Karpas-422 (cell line): ENCODE data around the gene FYB1. TPM values are rescaled to one million over a fixed set of nuclear protein-coding genes. Genes with fewer than 3 reads are reported as not detected.

ENCODE experiments used
- DNase-seq: peaks from one replicate; pipeline ENCODE4 v3.0.0-alpha.2; 2015
- H2AFZ ChIP-seq: fragments of 200-600 bp; sonication (generic); 2 replicates; pipeline ENCODE4 v1.6.1; 2014; ENCODE audit warnings: antibody characterized with exemption, low read length, mixed read lengths
- H3K27ac ChIP-seq: fragments of 200-600 bp; sonication (generic); 2 replicates; pipeline ENCODE4 v1.5.1; 2014; ENCODE audit warnings: mild to moderate bottlenecking, low read length, moderate library complexity
- H3K27me3 ChIP-seq: fragments of 200-600 bp; sonication (generic); 2 replicates; pipeline ENCODE4 v1.6.1; 2014; ENCODE audit warnings: low read length, mixed read lengths
- H3K36me3 ChIP-seq: fragments of 200-600 bp; sonication (generic); 2 replicates; pipeline ENCODE4 v1.6.1; 2014; ENCODE audit warnings: low read length, mixed read lengths; ENCODE audit not compliant: insufficient read depth
- H3K4me1 ChIP-seq: fragments of 200-600 bp; sonication (generic); 2 replicates; pipeline ENCODE4 v1.6.1; 2014; ENCODE audit warnings: mild to moderate bottlenecking, low read length, mixed read lengths
- H3K4me2 ChIP-seq: fragments of 200-600 bp; sonication (generic); 2 replicates; pipeline ENCODE4 v1.6.1; 2014; ENCODE audit warnings: low read length, low read depth, mild to moderate bottlenecking; ENCODE audit not compliant: poor library complexity, severe bottlenecking
- H3K4me3 ChIP-seq: fragments of 200-600 bp; sonication (generic); 2 replicates; pipeline ENCODE4 v1.5.1; 2014; ENCODE audit warnings: mild to moderate bottlenecking, antibody characterized with exemption, low read length, mixed read lengths
- H3K79me2 ChIP-seq: fragments of 200-600 bp; sonication (generic); 2 replicates; pipeline ENCODE4 v1.6.1; 2014; ENCODE audit warnings: mild to moderate bottlenecking, low read length, mixed read lengths
- H3K9ac ChIP-seq: fragments of 200-600 bp; sonication (generic); 2 replicates; pipeline ENCODE4 v1.6.0; 2014; ENCODE audit warnings: low read length
- H3K9me2 ChIP-seq: fragments of 200-600 bp; sonication (generic), shearing (Covaris generic); replicated peaks from 2 replicates; pipeline ENCODE4 v1.6.0; 2014; ENCODE audit warnings: mild to moderate bottlenecking, low read length, moderate library complexity; ENCODE audit not compliant: insufficient read depth
- H3K9me3 ChIP-seq: fragments of 300-700, 200-600 bp; sonication (generic); 2 replicates; pipeline ENCODE4 v1.6.1; 2014; ENCODE audit warnings: low read length, mixed read lengths
- H4K20me1 ChIP-seq: fragments of 200-600 bp; sonication (generic); 2 replicates; pipeline ENCODE4 v1.6.1; 2014; ENCODE audit warnings: mild to moderate bottlenecking, antibody characterized with exemption, low read length, low read depth; ENCODE audit not compliant: insufficient read depth
- total RNA-seq: library from RNA; depleted of rRNA; stranded (reverse); fragments of >200 nt; shearing (Covaris generic); gene quantifications from 2 replicates; pipeline ENCODE4 v1.2.3, GENCODE V29; 2014; ENCODE audit warnings: low replicate concordance

Gene FYB1
- total RNA-seq, 1 experiment from 2014 or later: 2.8 TPM

GRCh38 chr5:39200081-39200480 lies 19.3 kb downstream of the FYB1 start:
- DNase-seq: no peak
- H3K4me1 ChIP-seq: peaks cover 3% of the 10 kb centered on the region; the same call in 1 of the 2 replicates
- H3K27me3 ChIP-seq: no peaks in the 10 kb centered on the region
- no peaks in the 10 kb centered on the region for H3K9me3 ChIP-seq
- no peak overlapping the region for H3K9ac ChIP-seq
- no peak overlapping the region for H3K4me2 ChIP-seq
- no peak overlapping the region for H2AFZ ChIP-seq
- no peak overlapping the region for H3K4me3 ChIP-seq
- H3K9me2 ChIP-seq: no peaks in the 10 kb centered on the region
- no peaks in the 10 kb centered on the region for H3K36me3 ChIP-seq
- H3K79me2 ChIP-seq: no peaks in the 10 kb centered on the region
- H4K20me1 ChIP-seq: no peaks in the 10 kb centered on the region
- H3K27ac ChIP-seq: no peak overlapping the region

- no peak overlapping the region for H2AFZ ChIP-seq
- no peaks in the 10 kb centered on the region for H3K9me2 ChIP-seq
- no peaks in the 10 kb centered on the region for H3K27me3 ChIP-seq
- H3K36me3 ChIP-seq: no peaks in the 10 kb centered on the region
- no peak overlapping the region for H3K4me3 ChIP-seq
- no peak overlapping the region for H3K9ac ChIP-seq
- H3K4me2 ChIP-seq: no peak overlapping the region
- H3K79me2 ChIP-seq: no peaks in the 10 kb centered on the region
- no peak for DNase-seq
- H3K9me3 ChIP-seq: no peaks in the 10 kb centered on the region
- H3K27ac ChIP-seq: no peak overlapping the region
- H4K20me1 ChIP-seq: no peaks in the 10 kb centered on the region
- peaks cover 3% of the 10 kb centered on the region; the same call in 1 of the 2 replicates for H3K4me1 ChIP-seq
These were observed 20.0 kb downstream of the FYB1 start for GRCh38 chr5:39199335-39199734.

GRCh38 chr5:39198127-39198526 lies 21.2 kb downstream of the FYB1 start:
- Histone ChIP-seq H3K27ac (no peak overlapping the region), H3K9me3 (no peaks in the 10 kb centered on the region), H3K27me3 (no peaks in the 10 kb centered on the region), H3K4me3 (no peak overlapping the region), H3K4me1 (peaks cover 3% of the 10 kb centered on the region; the same call in 1 of the 2 replicates), H3K4me2 (no peak overlapping the region), H4K20me1 (no peaks in the 10 kb centered on the region), H3K9me2 (no peaks in the 10 kb centered on the region), H3K9ac (no peak overlapping the region), H3K79me2 (no peaks in the 10 kb centered on the region), H2AFZ (no peak overlapping the region), H3K36me3 (no peaks in the 10 kb centered on the region)
- no peak for DNase-seq

- H3K9ac ChIP-seq: no peak overlapping the region
- H3K4me3 ChIP-seq: no peak overlapping the region
- H3K27me3 ChIP-seq: no peaks in the 10 kb centered on the region
- no peaks in the 10 kb centered on the region for H3K9me2 ChIP-seq
- no peaks in the 10 kb centered on the region for H3K79me2 ChIP-seq
- H3K36me3 ChIP-seq: no peaks in the 10 kb centered on the region
- no peak overlapping the region for H3K4me2 ChIP-seq
- DNase-seq: no peak
- no peaks in the 10 kb centered on the region for H3K4me1 ChIP-seq
- H2AFZ ChIP-seq: no peak overlapping the region
- H3K27ac ChIP-seq: no peak overlapping the region
- H3K9me3 ChIP-seq: no peaks in the 10 kb centered on the region
- H4K20me1 ChIP-seq: no peaks in the 10 kb centered on the region
These were observed 21.8 kb downstream of the FYB1 start for GRCh38 chr5:39197556-39197955.

- no peaks in the 10 kb centered on the region for H4K20me1 ChIP-seq
- DNase-seq: no peak
- H3K4me2 ChIP-seq: no peak overlapping the region
- no peak overlapping the region for H3K9ac ChIP-seq
- H3K9me3 ChIP-seq: no peaks in the 10 kb centered on the region
- H3K4me1 ChIP-seq: peaks cover 11% of the 10 kb centered on the region
- H3K36me3 ChIP-seq: no peaks in the 10 kb centered on the region
- no peak overlapping the region for H2AFZ ChIP-seq
- no peak overlapping the region for H3K4me3 ChIP-seq
- H3K27me3 ChIP-seq: 0 out of 2 replicates have a peak, but pooled peaks cover 4% of the 10 kb centered on the region
- no peaks in the 10 kb centered on the region for H3K9me2 ChIP-seq
- no peak overlapping the region for H3K27ac ChIP-seq
- no peaks in the 10 kb centered on the region for H3K79me2 ChIP-seq
These were observed 24.1 kb downstream of the FYB1 start for GRCh38 chr5:39195198-39195826.

- Histone ChIP-seq H3K27ac (no peak overlapping the region), H3K4me2 (no peak overlapping the region), H3K79me2 (no peaks in the 10 kb centered on the region), H3K27me3 (0 out of 2 replicates have a peak, but pooled peaks cover 4% of the 10 kb centered on the region), H3K4me1 (peaks cover 11% of the 10 kb centered on the region), H3K4me3 (no peak overlapping the region), H2AFZ (no peak overlapping the region), H4K20me1 (no peaks in the 10 kb centered on the region), H3K9me3 (no peaks in the 10 kb centered on the region), H3K9me2 (no peaks in the 10 kb centered on the region), H3K36me3 (no peaks in the 10 kb centered on the region), H3K9ac (no peak overlapping the region)
- no peak for DNase-seq
These were observed 24.8 kb downstream of the FYB1 start for GRCh38 chr5:39194466-39195136.

- no peak for DNase-seq
- H2AFZ ChIP-seq: no peak overlapping the region
- peaks cover 11% of the 10 kb centered on the region for H3K4me1 ChIP-seq
- H3K27me3 ChIP-seq: 0 out of 2 replicates have a peak, but pooled peaks cover 4% of the 10 kb centered on the region
- H3K36me3 ChIP-seq: no peaks in the 10 kb centered on the region
- no peak overlapping the region for H3K4me3 ChIP-seq
- no peaks in the 10 kb centered on the region for H3K79me2 ChIP-seq
- no peak overlapping the region for H3K4me2 ChIP-seq
- no peaks in the 10 kb centered on the region for H4K20me1 ChIP-seq
- H3K9me2 ChIP-seq: no peaks in the 10 kb centered on the region
- no peak overlapping the region for H3K9ac ChIP-seq
- no peaks in the 10 kb centered on the region for H3K9me3 ChIP-seq
- H3K27ac ChIP-seq: no peak overlapping the region
These were observed 25.6 kb downstream of the FYB1 start for GRCh38 chr5:39193553-39194465.
